Inferior parietal cortex (tissue), 1 donor: Measurements from ENCODE around the gene MAPRE2.
A peak's percentile ranks its signal among the peaks of the same experiment; 100 is the strongest.

Source experiments
- DNase-seq: peaks from one replicate; pipeline ENCODE4 v3.0.0-alpha.2; 2016; ENCODE audit errors: extremely low spot score

Gene MAPRE2

DNA sequence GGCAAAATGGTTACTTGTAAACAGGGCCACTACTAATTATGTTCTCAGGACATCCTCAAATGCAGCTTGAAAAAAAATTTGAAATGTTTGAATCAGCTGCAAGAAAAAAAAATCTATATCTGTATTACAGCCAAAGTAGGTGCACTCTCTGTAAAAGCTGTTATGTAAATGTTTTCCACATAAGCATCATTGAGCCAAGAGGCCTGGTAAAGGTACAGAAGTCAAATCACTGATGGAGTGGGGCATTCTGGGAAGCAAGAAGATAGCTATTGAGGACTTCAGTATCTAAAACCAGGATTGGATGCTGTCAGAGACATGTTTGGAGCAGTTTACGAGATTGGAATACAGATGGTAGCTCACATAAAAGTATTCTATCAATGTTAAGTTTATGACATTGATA, 80.3 kb downstream of the MAPRE2 start:
- DNase-seq: no peak

DNA sequence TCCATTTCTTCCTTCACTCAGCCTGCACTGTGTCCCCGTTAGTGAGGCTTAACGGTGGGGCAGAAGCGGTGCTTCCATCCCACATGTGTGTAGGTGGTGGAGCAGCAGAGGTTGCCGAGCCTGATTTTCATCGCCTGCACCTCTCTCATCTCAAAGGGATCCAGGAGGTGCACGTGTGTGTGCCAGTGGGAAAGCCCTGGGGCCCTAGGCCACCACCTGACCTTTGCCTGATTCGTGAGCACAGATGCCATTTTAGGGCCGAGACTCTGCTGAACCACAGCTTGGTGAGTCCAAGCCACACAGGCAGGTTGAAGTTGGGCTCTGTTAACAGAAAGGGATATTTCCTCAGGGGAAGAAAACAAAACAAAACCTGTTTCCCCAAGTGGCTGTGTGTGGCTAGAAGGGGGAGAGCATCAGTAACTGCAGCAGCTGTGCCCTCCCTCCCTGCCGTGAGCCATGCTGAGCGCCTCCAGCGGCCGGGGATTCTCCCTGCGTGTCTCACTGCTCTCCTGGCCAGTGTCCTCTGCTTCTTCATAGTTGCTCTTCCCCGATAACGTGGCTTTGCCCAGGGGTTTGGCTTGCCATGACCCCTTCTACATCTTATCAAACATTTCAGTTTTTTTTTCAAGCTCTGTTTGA, 81.5 kb downstream of the MAPRE2 start:
- peak; percentile 62 for DNase-seq

DNA sequence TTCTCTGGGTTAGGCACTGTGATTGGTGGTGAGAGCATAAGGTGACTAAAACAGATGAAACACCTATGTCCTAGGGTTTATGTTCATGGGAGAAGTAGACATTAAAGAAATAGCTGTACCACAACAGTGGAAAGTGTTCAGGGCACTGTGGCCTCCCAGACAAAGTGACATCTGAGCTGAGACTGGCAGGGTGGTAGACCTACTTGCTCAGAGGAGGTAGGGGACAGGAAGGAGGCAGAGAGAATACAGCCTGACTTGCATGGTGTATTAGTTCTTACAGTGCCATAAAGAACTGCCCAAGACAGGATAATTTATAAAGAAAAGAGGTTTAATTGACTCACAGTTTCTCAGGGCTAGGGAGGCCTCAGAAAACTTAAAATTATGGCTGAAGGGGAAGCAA, 82.6 kb downstream of the MAPRE2 start:
- DNase-seq: no peak

GRCh38 chr18:35127201-35127600, 86.0 kb downstream of the MAPRE2 start:
- DNase-seq: no peak

DNA sequence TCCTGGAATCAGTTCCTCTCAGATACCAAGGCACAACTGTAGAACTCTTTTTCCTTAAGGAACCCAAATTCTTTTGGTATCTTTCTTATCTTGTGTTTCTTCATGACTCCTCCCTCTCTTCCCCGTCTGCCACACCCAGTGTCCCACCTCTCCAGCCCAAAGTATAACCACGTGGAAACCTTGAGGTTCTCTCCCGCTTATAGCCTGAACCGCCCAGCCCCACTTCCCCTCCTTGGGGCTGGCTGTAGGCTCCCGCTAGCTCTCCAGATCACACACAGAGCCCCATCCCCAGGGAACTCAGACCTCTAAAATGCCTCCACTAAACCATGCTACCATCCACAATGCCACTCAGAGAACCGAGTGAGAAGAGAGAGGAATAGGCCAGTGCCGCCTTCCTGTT, 87.5 kb downstream of the MAPRE2 start:
- DNase-seq: no peak

DNA sequence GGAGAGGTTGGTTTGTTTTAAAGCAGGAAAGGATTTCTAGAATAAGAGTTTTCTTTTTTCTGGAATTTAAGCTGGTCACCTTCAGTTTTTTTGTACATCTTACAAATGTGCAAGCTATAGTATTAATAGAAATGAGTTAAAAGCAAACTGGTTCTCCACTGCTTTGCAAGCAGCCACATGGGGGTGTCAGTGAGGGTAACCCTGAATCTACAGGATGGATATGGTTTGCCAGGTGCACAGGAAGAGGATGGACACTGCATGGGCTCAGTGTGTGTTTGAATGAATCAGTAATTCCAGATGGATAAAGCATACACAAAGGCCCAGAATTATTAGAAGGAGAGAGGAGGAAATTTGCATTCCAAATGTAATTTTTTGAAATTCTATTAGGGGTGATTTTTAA, 89.0 kb downstream of the MAPRE2 start:
- no peak for DNase-seq

DNA sequence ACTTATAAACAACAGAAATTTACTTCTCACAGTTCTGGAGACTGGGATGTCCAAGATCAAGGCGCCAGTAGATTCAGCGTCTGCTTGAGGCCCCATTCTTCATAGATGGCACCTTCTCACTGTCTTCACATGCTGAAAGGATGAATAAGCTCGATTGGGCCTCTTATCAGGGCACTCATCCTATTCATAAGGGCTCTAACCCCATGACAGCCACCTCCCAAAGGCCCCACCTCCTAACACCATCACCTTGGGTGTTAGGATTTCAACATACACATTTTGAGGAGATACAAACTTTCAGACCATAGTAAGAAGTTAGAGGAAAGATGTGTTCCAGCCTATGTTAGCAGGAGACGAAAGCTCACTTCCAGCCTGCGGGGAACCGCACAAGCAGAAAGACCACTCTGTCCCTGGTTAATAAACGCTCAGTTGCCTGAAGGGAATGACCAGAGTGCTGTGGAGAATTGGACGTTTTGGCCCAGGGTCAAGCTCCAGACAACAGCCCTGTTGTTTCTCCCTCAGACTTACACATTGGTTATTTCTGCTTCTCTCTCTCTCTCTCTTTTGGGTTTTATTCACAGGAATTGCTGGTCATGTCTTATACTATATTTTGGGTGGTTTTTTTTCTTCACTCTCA, 90.3 kb downstream of the MAPRE2 start:
- DNase-seq: peak; percentile 68

DNA sequence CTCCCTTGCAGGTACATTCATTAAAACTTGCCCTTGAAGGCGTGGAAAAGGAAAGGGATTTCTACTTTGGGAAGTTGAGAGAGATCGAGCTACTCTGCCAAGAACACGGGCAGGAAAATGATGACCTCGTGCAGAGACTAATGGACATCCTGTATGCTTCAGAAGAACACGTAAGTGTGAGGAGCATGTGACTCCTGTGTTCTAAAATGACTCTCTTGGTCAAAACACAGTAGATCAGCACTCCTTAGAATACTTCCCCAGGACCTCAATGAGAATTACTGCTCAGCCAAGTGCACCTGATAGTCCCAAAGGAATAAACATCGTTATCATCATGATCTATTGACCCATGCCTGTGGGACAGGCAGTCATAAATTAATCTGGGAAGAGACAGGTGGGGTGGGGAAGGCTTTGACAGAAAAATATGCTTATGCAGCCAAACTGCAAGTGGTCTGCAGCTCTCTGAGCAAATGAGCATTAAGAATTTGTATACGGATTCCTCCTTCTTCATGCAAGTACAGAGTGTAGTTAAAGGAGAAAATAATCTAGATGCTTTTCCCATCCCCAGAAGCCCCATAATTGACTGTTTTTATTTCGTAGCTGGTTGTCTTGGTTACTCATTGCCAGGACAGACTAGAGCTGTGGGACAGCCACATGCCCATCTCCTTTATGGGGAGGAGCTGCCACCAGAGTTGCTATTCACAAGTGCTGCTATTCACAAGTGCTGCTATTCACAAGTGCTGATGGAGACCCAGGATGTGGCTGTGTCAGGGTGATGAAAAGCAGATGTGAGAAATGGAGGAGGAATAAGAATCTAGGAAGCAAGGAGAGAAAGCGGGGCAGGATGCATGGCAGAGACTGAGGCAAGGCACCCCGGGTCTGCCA, 91.0 kb downstream of the MAPRE2 start:
- no peak for DNase-seq

DNA sequence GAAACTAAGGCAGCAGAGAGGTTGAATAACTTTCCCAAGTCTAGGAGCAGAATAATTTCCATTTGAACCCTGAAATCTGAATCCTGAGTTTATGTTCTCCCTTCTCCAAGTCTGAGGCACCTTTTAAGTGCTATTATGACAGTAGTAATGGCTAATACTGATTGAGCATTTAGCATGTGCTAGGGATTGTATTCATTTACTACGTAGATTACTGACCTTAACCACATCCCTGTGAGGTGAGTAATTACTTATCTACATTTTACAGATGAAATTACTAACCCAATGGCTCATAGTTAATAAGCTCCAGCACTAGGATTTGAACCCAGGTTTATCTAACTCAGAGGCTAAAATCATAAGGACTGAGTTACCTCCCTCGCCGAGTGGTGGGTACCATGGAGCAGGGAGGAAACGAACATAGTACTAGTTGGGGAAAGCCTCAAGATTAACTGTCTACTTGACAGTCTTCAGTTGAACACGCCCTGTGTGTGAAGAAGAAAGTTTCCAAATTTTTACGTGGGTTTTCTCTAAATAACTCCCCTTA, 93.0 kb downstream of the MAPRE2 start:
- DNase-seq: no peak

DNA sequence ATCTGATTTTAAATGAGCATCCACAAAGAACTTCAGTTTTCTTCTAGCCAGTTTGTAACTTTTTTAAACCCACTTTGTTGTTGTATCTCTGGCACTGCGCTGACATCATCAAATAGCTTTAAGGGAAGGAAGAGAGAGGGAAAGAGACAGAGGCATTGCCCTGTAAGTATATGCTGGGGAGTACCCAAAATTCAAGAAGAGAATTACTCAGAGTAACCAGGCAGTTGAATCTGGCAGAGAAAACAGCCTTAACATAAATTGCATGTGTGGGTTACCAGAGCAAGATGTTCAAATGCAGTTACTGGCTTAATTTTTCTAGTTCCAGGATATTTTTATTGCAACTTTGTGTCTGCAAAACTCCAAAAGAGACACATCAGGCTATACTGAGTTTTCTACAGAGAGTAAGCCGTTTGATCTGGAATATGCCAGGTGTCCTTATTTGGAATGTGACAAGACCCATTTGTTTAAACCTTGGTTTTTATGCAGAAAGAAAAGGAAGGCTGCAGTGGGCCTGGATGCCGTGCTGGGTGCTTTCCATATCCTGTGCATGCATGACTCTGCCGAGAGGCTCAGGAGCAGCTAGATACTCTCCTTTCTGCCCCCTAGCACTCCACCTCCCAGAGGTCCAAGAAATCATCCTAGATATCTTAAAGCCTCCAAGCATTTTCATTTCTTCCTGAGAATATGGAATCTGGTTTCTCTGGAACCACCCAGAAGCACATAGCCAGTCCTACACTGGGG, 93.7 kb downstream of the MAPRE2 start:
- no peak for DNase-seq

- DNase-seq: no peak
These were observed 95.0 kb downstream of the MAPRE2 start for GRCh38 chr18:35136248-35136647.

- no peak for DNase-seq
These were observed 95.7 kb downstream of the MAPRE2 start for GRCh38 chr18:35136885-35137284.

DNA sequence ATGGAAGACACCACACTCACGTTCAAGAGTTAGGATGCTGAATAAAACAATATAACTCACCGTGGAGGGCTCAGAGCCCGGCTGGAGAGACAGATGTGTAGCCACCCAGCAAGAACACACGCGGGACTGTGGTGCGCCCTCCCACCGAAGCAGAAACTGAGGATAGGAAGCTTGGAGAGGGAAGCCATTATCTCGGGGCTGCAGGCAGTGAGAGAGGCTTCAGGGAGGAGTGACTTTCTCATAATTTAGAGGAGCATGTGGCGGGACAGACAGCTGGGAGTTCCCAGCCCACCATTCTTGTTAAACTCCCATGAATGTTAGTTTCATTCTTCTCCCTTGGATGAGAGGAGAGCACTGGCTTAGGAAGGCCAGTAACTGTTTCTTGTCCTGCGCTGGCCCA, 96.4 kb downstream of the MAPRE2 start:
- DNase-seq: no peak

- DNase-seq: no peak
These were observed 97.6 kb downstream of the MAPRE2 start for GRCh38 chr18:35138773-35139172.

DNA sequence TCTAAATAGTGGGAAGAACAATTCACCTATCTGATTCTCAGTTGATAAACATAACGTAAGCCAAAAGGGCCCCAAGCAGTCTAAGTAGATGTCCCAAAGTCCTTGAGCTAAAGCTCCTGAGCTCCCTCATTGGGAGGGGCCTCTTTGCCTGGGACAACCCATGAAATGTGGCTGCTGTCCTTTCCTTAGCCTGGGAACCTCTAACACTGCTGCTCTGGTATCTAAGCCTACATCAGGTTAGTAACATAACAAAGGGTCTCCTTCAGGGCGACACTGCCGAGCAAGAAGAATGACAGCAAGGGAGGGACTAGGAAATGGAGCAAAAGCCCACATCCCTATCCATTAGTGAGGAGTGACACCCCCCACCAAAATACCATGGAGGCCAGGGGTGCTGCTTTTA, 98.3 kb downstream of the MAPRE2 start:
- DNase-seq: no peak

- no peak for DNase-seq
These were observed 99.9 kb downstream of the MAPRE2 start for GRCh38 chr18:35141077-35141476.

GRCh38 chr18:35141567-35142274, 100.5 kb downstream of the MAPRE2 start:
- no peak for DNase-seq

GRCh38 chr18:35142275-35142615, 101.0 kb downstream of the MAPRE2 start:
- DNase-seq: no peak

DNA sequence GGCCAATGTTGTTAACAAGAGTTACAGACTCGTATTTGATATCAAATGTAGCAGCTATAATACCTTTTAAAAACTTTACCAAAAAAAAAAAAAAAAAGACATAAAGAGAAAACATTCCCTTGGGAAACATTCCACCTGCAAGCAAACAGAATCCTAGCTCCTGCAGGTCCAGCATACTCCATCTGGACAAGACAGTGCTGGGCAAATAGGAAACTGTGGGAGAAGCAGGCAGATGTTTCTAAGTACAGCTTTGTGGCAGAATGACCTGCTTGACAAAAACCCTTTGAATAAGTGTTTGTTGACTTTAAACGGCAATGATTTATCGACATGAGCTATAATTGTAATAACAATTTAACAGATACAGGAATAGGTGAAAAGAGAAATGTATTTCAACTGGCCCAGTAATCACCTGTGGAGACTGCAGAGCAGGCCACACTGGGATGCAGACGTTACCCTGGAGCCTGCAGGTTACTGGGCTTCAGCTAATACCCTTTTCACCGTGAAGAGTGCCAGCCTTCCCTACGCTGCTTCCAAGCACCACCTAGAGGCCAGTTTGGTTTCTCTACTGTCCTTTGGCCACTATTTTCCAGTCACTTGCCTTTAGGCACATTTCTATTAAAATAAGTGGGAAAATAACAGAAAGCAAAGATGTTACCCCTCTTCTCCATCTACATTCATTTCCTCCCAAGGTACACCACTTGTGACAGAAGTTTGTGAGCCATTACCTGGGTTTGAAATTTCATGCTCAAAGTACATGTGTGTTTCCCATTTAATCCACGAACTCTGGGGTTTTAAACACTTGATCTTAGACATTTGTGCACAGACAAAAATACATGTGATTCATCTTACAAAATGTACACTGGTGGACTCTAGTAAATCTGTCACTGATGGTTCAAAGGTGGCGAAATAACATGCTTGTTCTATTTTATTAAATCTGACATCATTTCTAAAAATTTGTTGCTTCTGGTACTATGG, 102.7 kb downstream of the MAPRE2 start:
- DNase-seq: peak; percentile 84

DNA sequence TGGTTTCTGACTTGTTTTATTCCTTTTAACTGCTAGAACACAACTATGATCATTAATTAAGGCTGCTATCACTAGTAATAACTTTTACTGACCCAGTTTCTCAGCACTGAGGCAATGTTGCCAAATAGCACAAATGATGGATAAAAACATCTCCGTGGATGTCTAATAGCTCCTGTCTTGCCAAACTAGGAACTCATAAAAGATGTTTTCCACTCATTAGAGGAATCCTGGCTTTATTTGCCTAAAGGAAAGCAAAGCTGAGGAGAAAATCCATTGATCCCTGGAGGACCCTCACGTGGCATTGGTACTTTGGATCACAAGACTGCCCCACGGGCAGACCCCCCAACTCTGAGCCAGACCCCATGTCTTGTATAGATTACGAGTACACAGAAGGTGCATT, 103.5 kb downstream of the MAPRE2 start:
- no peak for DNase-seq
